HG03521 (cell line): Measurements from ENCODE around the gene GNB1L.
"Not testable (repeated sequence)": the region's sequence is repeated elsewhere in the genome, so short reads cannot be mapped to it uniquely, and the experiment has no call there.

Source experiments
- ATAC-seq: cut with Tn5 transposase; IDR thresholded peaks from one replicate; pipeline ENCODE4 v1.9.1; 2021; ENCODE audit warnings: mild to moderate bottlenecking, moderate library complexity; ENCODE audit not compliant: unreplicated experiment

GNB1L gene

DNA sequence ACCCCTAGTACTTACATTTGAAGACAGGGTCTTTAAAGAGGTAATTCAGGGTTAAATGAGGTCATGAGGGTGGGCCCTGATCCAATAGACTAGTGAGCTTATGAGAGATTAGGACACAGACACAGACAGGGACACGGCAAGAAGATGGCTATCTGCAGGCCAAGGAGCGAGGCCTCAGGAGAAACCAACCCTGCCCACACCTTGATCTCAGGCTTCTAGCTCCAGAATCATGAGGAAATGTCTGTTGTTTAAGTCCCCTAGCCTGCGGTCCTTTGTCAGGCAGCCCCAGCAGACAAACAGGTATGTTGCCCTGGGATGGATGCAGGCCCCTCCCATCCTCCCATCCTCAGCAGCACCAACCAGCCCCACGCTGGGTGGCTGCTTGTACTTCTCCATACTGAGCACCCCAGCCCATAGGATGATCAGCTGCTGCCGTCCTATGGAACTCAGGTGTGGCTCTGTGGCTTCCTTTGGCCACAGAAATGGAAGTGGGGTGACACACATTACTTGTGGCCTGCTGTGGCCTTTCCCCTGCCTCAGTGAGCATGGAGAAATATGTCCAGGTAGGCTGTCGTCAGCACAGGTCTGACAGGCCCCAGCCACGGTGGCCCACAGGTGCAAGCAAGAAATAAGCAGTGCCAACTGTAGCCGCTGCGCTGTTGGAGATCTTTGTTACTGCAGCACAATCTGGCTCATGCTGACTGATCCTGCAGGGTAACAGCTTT lies 7.9 kb downstream of the GNB1L start:
- no peak for ATAC-seq

DNA sequence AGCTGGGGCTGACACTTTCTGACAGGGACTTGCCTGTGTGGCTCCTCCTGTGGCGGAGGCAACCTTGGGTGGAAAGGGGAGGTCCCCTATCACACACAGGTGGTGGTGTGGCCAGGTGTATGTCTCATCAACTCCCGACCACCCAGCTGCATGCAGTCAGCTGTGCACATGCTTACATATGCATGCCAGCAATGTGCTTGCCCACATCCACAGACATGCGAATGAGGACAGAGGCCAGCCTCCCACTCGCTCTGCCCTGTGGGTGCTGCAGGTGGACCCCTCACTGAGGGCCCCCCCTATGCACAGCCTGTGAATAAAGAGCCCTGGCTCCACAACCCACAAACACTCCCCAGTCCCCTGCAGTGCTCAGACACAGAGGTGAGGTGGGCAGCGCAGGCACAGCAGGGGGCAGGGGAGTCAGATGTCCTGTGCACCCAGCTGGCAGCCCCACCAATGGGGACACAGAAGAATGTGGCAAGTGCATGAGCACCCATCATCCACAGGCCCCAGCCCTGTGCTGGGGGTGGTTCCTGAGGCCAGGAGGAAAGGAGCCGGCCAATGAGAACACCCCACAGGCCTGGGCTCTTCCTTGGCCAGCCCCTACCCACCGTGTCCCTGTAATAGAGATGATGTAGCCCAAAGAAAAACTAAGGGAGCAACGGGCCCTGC lies 9.5 kb downstream of the GNB1L start:
- ATAC-seq: no peak

DNA sequence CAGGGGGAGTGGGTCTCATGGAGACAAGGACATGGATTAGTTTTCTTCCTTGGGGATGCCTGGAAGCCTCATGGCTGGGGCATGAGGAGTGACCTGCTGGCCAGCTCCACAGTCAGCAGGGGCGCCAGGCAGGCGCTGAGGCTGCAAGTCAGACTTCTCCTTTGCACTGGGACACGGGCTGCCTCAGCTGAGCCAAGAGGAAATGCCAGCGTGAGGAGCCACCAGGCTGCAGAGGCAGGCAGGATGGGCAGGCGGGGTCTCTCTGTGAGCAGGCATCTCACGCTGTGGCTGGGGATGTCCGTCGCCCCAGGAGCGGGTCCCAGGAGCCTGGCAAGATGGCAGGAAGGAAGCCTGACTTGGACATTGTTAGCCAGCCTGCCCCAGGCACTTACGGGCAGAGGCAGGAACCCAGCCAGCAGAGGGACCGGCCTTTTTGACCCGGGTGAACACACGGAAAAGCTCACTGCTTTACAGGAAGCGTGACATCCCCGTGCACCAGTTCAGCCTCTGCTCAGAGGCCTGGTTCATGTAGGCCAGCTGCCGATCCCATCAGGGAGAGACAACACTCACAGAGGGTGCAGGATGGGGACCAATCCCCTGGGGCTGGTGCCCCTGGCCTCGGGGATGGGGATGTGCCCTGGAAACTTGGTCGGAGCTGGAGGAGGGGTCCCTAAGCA lies 10.2 kb downstream of the GNB1L start:
- no peak for ATAC-seq

DNA sequence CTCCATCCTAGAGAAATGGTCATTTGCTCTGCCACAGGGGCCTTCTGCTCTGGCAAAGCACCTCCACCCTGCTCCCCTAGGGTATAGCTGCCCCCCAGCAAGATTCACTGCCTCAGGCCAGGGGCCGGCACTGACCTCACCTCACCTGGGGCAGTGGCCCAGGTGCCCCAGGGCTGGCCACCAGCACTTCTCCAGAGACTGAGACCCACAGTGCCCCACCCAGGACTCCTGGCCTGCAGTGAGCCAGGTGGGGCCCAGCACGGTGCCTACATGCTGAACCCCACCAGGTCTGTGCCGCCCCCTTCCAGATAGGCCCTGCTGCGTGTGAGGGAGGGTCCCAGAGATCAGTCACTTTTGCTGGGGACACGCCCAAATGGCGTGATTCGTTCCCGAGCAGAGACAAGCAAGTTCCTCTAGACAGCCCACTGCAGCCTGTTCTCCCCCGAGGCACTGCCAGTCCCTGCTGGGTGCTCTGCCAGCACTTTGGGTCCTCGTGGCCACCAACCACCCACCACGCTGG lies 10.8 kb downstream of the GNB1L start:
- no peak for ATAC-seq

DNA sequence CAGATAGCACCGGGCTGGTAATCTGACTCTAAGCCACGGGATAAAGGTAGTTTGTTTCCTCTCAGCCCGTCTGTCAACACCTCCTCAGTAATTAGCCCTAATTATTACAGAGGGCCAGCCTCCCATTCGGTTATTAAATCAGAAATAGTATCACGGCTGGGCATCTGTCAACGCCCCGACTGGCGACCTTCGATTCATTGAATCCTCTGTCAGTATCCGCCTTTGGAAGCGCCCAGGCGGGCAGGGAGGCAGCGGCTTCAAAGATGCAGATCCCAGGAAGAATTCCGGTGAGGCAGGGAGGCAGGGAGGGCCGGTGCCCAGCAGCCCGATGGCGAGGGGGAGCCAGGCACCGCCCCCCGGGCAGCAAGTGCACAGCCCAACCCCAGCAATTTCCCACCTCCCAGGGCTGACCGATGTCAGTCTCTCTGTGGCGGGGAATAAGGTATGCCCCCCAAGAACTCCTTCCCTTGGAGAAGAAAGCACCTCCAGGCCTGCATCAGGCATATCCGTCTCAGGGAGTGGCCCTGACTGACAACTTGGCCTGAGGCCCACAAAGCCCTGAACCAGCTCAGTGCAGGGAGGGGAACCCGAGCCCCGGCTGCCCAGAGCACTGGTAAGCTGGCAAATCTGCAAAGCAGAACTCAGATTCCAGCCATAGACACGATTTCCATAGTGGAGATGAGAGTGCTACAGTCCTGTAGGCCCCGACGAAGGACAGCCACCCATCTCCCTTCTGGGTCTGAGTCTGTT lies 11.4 kb downstream of the GNB1L start:
- no peak for ATAC-seq

DNA sequence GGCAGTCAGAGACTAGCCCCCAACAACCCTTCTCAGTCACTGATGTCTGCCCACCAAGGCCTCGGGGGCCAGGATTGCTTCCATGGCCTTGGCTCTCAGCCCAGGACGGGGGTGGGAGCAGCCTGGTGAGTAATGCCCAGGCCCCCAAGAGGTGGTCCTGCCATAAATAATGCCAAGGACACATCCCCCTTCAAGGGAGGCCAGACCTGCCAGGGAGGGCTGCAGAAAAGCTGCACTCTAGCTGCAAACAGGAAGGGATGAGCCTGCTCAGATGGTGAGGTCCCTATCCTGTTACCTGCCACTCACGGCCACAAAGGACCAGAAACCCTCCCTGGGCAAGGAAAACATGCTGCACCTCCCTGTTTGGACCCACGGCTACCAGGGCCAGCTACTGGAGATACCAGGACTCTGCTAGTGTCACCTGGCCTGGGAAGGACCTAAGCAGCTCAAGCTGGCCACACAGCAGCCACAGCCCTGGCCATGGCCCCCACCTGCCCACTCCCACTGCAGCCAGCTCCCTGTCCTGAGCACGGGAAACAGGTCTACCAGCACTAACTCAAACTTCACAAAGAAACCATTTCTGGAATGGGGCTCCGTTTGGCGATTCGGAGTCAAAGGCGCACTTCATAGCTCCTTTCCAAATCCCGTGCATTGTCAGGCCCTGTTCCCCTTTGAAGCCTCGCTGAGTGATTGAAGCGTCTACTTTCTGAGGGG lies 12.1 kb downstream of the GNB1L start:
- ATAC-seq: no peak

DNA sequence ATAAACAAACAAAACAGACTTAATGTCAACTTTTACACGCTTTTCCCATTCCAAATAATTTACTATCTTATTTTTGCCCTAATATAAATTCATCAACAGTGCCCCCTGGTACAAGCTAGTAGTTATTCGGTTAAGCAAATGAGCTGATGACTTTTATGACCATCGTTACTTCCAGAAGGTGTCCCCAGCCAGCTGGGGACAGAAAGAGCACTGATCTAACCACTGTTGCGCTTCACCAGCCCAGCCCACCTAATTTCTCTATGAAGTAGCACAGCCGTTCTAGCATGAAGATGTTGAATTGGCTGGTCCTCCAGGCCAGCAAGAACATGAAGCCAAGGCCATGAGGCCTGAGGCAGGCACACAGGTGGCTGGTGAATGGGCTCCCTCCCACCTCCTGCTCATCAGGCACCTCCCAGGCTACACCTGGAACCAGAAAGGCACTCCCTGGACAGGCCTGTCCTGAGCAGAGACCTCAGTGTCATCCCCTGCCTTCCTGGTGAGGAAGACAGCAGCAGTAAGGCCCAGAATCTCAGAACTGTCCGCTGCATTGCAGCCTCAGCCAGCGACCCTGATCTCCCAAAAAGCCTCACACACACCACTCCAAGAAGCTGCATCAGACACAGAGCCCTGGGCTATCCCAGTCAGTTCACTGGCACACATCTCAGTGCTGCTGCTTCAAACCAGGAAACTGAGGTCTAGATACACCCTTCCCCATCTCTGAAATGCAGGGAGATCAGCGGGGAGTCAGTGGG lies 12.9 kb downstream of the GNB1L start:
- no peak for ATAC-seq

DNA sequence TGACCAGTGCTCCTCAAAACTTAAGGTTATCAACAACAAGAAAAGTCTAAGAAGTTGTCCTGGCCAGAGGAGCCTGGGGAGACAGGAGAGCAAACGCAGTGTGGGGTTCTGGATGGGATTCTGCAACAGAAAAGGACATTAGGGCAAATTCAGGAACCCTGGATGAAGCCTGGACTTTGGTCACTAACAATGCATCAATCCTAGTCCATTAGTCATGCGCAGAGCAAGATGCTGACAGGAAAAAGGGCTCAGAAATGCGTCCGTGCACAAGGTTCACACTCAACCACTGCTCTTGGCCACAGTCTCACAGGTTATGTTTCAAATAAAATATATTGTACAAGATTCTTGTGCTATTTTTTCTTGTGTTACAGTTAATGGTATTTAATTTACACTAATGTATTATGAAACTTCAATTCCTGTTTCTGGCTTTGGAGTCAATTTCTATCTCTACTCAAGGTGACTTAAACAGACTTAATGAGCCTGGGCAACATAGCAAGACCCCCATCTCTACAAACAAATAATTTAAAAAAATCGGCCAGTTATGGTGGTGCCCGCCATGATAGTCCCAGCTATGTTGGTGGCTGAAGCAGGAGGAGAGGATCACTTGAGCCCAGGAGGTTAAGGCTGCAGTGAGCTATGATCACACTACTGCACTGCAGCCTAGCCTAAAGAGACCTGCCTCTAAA lies 13.6 kb downstream of the GNB1L start:
- no peak for ATAC-seq

DNA sequence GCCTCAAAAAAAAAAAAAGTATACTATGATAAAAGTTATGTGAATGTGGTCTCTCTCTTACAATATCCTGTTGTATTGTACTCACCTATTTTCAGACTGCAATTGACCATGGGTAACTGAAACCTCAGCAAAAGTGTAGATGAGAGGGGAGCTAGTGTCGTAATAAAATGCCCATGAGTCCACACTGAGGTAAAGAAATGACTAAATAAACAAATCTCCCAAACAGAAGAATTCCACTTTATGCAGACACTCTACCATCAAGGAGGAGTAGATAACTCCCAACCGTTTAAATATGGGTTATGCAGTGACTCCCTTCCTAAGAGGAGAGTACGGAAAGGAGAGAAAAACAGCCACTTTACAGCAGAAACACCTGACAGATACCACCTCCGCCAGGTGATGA lies 14.6 kb downstream of the GNB1L start:
- ATAC-seq: no peak

DNA sequence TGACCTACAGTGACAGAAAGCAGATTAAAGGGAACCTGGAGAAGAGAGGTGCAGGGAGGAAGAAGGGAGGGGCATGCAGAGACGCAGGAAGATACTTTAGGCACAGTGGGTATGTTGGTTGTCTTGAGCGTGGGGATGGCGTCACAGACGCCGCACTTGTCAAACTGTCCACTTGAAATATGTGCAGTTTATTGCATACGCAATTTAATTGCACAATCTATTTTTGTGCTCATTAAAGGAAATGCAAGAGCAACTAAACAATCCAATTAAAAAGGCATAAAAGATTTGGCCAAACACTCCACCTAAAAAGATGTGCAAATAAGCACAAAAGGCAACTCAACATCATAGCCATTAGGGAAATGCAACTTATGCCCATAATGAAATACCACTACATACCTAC lies 16.8 kb downstream of the GNB1L start:
- no peak for ATAC-seq

DNA sequence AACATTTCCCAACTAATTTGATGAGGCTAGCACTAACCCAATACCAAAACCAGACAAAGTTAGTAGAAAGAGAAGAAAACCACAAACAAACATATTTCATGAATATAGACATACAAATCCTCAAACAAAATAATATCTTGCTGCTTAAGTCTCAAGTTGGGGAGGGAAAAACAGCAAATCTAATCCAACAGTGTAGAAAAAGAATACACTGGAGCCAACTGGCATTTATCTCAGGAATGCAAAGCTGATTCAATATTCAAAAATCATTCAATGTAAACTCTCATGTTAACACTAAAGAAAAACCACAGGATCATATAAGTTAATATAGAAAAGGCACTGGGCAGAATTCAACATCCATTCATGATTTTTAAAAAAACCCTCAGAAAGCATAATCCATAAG lies 18.2 kb downstream of the GNB1L start:
- no peak for ATAC-seq

DNA sequence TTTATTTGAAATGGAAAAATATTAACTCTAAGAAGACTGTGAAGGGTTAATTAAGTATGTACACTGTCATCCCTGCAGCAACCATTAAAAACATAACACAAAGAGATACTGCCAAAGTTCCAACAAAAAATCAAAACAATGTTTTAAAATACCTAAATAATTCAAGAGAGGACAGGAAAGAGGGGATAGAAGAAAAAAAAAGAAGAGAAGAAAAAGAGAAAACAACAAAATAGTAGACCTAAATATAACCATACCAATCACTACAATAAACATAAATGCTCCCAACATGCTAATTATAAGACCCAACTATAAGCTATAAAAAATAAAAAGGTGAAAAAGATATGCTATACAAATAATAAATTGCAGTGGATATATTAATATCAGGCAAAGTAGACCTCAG lies 20.1 kb downstream of the GNB1L start:
- no peak for ATAC-seq

DNA sequence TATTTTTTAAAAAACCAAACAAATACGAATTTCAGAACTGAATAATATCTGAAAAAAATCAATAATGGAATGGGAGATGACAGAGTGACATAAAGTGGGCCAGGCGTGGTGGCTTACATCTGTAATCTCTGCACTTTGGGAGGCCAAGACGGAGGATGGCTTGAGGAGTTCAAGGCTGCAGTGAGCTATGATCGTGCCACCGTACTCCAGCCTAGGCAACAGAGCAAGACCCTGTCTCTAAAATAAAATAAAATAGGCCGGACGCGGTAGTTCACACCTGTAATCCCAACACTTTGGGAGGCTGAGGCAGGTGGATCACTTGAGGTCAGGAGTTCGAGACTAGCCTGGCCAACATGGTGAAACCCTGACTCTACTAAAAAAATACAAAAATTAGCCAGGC lies 21.3 kb downstream of the GNB1L start:
- not testable (repeated sequence) for ATAC-seq

DNA sequence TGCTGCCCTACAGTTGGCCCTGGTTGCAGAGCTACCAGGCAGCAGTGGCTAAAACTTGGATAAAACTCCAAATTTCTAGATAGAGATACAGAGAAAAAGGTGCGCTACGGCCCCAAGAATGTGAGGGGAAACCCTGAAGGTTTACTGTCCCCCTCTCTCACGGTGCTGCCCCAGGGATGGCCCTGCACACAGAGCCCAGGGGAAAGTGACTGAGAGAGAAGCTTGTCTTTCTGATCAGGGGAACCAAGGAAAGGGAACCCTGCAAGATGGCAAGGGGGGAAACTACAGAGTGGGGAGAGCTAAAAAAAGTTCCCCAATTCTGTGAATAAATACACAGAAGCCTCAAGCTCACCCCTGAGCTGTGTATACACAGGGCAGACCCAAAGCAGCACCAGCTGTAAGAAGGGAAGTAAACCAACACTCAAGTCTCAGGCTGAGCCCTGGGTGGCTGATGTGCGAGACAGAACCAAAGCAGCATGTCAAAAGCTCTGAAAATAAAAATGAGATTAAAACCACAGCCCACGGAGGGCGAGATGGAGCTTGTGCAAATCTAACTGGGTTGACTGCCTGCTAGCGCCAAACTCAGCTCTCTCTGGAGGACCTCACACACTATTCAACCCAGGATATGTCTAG lies 22.1 kb downstream of the GNB1L start:
- ATAC-seq: no peak

DNA sequence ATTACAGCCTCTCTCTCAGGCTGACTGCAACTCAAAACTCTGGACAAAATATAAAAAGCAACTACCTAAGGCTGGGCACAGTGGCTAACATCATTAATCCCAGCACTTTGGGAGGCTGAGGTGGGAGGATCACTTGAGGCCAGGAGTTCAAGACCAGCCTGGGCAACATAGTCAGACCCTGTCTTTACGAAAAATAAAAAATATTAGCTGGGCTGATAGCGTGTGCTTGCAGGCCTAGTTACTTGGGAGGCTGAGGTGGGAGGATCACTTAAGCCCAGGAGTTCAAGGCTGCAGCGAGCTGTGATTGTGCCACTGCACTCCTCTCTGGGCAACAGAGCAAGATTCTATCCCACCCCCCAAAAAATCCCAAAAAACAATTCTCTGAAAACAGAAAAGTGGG lies 22.7 kb downstream of the GNB1L start:
- not testable (repeated sequence) for ATAC-seq

DNA sequence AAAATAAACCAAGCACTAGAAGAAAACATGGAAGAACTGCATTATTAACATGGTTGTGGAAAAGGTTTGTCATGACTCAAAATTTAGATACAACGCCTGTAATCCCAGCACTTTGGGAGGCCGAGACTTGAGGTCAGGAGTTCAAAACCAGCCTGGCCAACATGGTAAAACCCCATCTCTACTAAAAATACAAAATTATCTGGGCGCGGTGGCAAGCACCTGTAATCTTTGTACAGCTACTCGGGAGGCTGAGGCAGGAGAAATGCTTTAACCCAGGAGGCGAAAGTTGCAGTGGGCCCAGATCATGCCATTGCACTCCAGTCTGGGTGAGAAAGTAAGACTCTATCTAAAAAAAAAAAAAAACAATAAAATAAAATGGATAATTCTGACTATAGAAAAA lies 23.7 kb downstream of the GNB1L start:
- ATAC-seq: no peak

DNA sequence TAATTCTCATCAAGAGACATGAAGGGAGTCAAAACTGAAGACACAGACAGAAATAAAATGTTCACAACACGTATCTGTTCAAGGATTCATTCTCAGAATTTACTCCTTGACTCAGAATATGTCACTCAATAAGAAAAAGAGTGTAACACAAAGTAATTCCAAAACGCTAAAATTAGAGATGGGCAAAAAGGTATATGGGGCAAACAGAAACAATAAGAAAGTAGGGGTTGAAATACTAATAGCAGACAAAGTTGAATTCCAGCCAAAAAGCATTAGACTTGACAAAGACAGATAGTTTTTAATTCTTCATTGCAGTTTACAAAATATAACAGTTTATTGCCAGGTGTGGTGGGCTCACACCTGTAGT lies 26.7 kb downstream of the GNB1L start:
- ATAC-seq: no peak

DNA sequence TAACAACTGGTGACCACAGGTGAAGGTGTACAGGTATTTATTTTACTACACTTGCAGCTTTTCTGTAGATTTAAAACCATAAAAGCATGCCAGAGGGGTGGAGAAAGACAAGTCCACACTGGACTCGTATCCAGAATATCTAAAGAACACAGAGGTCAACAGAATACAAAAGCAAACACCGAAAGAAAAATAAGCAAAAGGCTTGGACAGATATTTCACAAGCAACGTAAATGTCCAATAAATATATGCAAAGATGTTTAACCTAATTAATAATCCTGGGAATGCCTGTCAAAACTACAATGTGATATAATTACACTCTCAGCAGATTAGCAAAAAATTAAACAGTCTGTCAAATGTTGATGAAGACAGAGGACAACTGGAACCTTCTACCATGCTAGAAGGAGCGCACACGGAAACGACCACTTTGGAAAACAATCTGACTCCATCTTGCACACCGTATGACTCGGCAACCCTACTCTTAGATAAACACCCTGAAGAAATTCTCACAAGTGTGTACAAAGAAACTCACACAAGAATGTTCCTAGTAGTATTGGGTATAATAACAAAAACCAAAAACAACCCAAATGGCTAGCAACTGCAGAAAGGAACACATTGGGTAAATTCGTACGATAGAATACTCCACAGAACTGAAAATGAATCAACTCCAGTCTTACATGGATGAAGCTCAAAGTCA lies 27.2 kb downstream of the GNB1L start:
- ATAC-seq: no peak

DNA sequence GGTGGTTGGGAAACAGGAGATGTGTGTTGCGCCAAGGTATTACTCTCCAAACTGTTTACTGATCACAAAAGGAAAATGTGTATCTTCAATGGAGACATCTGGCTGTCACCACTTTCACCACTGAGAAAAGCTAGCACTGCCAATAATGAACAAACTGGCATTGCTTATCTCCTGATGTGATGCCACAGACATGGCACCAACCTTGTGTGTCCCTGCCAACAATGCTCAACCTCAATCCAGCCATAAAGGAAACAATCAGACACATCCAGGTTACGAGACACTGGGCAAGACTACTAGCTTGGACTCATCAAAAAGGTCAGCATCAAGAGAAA lies 28.1 kb downstream of the GNB1L start:
- no peak for ATAC-seq
